Tibial nerve (tissue), 4 donors: ENCODE data around the gene CH25H.

Experiments used
- CTCF ChIP-seq, 5 experiments: fragments of 200-600 bp in 3 of 5; fragments of 450-650 bp in 2 of 5; sonication (generic) in 3 of 5; IDR thresholded peaks; one replicate each; pipeline ENCODE4 v1.5.1; 2016 to 2019; ENCODE audit warnings: antibody characterized with exemption in 5 of 5, mild to moderate bottlenecking in 3 of 5, moderate library complexity in 2 of 5
- EP300 ChIP-seq, 2 donors: sonication (generic); formaldehyde crosslinking; IDR thresholded peaks; one replicate each; pipeline ENCODE4 v1.6.1; 2017; ENCODE audit warnings: antibody characterized with exemption in 2 of 2, mild to moderate bottlenecking in 1 of 2
- POLR2A ChIP-seq, 2 donors: fragments of 450-650 bp; IDR thresholded peaks; one replicate each; pipeline ENCODE4 v1.6.1; 2017; ENCODE audit warnings: antibody characterized with exemption in 2 of 2, mild to moderate bottlenecking in 2 of 2, moderate library complexity in 2 of 2

- TF ChIP-seq POLR2A (IDR thresholded peaks at IDR 0.05) (no peak), CTCF (IDR thresholded peaks at IDR 0.05) (no peak), EP300 (IDR thresholded peaks at IDR 0.05) (no peak)
These were observed 22.5 kb downstream of the CH25H start for GRCh38 chr10:89184638-89185037.
